ENCODE results near the gene AHSP.
"Not testable (repeated sequence)": the region's sequence is repeated elsewhere in the genome, so short reads cannot be mapped to it uniquely, and the experiment has no call there.

AHSP gene

GRCh38 chr16:31521368-31521767 is 6.3 kb upstream of the AHSP start:
- TF ChIP-seq, protein P1, sequence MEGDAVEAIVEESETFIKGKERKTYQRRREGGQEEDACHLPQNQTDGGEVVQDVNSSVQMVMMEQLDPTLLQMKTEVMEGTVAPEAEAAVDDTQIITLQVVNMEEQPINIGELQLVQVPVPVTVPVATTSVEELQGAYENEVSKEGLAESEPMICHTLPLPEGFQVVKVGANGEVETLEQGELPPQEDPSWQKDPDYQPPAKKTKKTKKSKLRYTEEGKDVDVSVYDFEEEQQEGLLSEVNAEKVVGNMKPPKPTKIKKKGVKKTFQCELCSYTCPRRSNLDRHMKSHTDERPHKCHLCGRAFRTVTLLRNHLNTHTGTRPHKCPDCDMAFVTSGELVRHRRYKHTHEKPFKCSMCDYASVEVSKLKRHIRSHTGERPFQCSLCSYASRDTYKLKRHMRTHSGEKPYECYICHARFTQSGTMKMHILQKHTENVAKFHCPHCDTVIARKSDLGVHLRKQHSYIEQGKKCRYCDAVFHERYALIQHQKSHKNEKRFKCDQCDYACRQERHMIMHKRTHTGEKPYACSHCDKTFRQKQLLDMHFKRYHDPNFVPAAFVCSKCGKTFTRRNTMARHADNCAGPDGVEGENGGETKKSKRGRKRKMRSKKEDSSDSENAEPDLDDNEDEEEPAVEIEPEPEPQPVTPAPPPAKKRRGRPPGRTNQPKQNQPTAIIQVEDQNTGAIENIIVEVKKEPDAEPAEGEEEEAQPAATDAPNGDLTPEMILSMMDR (IDR thresholded peaks at IDR 0.05; ENCODE audit: insufficient read depth, low read depth, low read length, missing control alignments): no peak
- no peak overlapping the region for H3K4me3 ChIP-seq (ENCODE audit: low read length)
- no peak for DNase-seq (ENCODE audit: low read depth)

DNA sequence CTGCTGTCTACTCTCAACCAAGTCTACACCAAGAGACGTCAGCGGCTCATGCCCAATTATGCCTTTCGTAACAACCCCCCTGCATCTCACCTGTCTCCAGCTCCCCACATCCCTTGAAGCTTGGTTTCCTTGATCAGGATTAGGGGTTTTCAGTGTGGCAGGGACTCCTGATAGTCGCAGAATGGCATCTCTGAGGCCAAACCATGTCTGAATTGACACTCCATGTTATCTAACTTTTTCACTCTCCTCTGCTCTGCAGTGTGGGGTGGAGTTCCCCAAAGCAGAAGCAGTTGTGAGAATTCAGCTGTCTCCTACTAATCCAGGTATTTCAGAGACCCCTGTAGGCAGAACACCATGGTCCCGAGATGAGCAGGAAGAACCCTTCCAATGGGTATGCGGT is 5.6 kb upstream of the AHSP start:
- TF ChIP-seq, protein P1 (IDR thresholded peaks at IDR 0.05; ENCODE audit: insufficient read depth, low read depth, low read length, missing control alignments): no peak
- DNase-seq (ENCODE audit: low read depth): no peak
- H3K4me3 ChIP-seq (ENCODE audit: low read length): no peak overlapping the region

DNA sequence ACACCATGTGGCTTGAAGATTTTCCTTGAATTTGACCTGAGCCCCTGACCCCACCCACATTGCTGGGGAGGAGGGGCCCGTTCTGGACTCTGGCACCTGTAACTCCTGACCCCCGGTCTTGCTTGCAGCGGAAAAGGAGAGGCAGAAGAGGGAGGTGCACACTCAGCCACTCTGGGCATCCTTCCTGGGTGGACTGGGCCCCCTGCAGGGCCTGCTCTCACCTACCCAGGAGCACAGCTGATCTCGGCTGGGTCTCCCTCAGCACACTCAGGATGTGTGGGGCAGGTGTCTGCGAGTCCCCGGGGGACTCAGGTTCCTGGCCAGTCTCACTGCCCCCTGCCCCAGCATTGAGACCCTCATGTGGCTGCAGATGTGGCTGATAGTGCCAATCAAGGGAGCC is 3.9 kb upstream of the AHSP start:
- not testable (repeated sequence) for DNase-seq (ENCODE audit: low read depth); H3K4me3 ChIP-seq (ENCODE audit: low read length)

GRCh38 chr16:31525113-31525512 is 2.6 kb upstream of the AHSP start:
- TF ChIP-seq, protein P1 (IDR thresholded peaks at IDR 0.05; ENCODE audit: insufficient read depth, low read depth, low read length, missing control alignments): no peak
- DNase-seq (ENCODE audit: low read depth): no peak
- H3K4me3 ChIP-seq (ENCODE audit: low read length): no peak overlapping the region

GRCh38 chr16:31528523-31529107 is 915 bp downstream of the AHSP start:
- TF ChIP-seq, protein P1 (IDR thresholded peaks at IDR 0.05; ENCODE audit: insufficient read depth, low read depth, low read length, missing control alignments): no peak
- no peak for DNase-seq (ENCODE audit: low read depth)
- H3K4me3 ChIP-seq (ENCODE audit: low read length): no peak overlapping the region

GRCh38 chr16:31529108-31529936 is 1.6 kb downstream of the AHSP start:
- TF ChIP-seq, protein P1 (IDR thresholded peaks at IDR 0.05; ENCODE audit: insufficient read depth, low read depth, low read length, missing control alignments): no peak
- no peak for DNase-seq (ENCODE audit: low read depth)
- no peak overlapping the region for H3K4me3 ChIP-seq (ENCODE audit: low read length)

GRCh38 chr16:31529937-31530312 is 2.2 kb downstream of the AHSP start:
- no peak overlapping the region for H3K4me3 ChIP-seq (ENCODE audit: low read length)
- DNase-seq (ENCODE audit: low read depth): no peak
- TF ChIP-seq, protein P1 (IDR thresholded peaks at IDR 0.05; ENCODE audit: insufficient read depth, low read depth, low read length, missing control alignments): no peak
